ENCODE data around the gene DCLK2. TPM values are rescaled to one million over a fixed set of nuclear protein-coding genes. Genes with fewer than 3 reads are reported as not detected.
"Not testable (repeated sequence)": the region's sequence is repeated elsewhere in the genome, so short reads cannot be mapped to it uniquely, and the experiment has no call there.

The DCLK2 gene
- total RNA-seq, 1 donor from 2014 or later = 32.6 TPM

GRCh38 chr4:150140774-150141400, 62.6 kb downstream of the DCLK2 start:
- DNase-seq (ENCODE audit: low spot score) = no peak
- intact Hi-C loops (cut with DNase I) = no loop called here

- no peak for DNase-seq (ENCODE audit: low spot score)
- intact Hi-C loops (cut with DNase I) = no loop called here
Observed at GRCh38 chr4:150141756-150142155, 63.5 kb downstream of the DCLK2 start.

GRCh38 chr4:150142831-150143230, 64.6 kb downstream of the DCLK2 start:
- intact Hi-C loops (cut with DNase I) = no loop called here

DNA sequence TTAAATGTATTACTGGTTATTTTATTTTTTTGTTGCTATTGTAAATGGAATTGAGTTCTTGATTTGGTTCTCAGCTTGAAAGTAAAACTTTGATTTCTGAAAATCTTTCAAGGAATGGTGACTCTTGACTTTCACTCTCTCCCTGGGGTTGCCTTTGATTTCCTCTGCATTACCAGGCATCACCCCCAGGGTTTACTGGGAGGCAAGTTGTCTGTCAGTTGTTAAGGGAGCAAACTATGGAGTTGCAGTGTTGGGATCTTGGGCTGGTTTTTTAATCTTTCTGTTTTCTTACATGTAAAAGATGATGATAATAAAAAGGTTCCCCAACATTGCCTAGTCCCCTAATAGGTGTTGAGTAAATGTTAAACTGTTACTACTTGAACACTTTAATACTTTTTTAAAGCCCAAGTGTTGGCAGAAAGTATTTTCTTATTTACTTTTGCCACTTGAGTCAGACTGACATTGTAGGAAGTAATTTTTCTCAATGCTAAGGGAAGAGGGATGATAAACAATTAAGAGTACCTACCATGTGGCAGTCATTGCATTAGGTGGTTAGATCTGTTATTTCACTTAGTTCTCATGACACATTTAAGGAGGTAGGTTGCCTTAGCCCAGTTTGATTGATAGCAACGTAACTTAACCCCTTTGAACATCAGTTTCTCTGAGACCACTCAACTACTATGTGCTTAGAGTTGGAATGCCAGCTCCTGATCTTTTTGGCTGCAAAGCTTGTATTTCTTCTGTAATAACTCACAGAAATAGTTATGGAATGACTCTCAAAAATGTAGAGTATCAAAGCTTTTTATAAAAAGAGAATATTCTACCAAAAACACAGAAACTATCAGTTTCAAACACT, 67.1 kb downstream of the DCLK2 start:
- no peak for DNase-seq (ENCODE audit: low spot score)
- intact Hi-C loops (cut with DNase I) = no loop called here

More at GRCh38 chr4:150142831-150143230, 64.6 kb downstream of the DCLK2 start:
- no peak for DNase-seq (ENCODE audit: low spot score)

GRCh38 chr4:150145946-150146340, 67.7 kb downstream of the DCLK2 start:
- no peak for DNase-seq (ENCODE audit: low spot score)
- intact Hi-C loops (cut with DNase I) = no loop called here

DNA sequence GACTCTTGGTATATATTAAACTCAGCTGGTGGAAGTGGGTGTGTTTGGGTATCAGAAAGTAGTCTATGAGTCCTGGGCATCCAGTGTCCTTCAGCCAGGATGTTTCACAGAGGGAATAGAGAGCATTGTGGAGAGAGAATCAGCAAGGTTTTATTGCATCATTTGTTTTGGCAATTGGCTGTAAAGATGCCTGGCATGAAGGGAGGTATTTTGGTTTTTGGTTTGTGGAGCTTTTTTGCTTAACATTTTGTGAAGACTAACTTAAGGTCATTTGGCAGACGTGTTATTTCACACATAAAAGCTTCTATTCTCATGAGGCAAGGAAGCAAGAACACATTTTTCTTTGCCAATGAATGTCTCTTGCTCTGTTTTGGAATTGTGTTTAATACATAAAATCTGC, 71.1 kb downstream of the DCLK2 start:
- no peak for DNase-seq (ENCODE audit: low spot score)
- intact Hi-C loops (cut with DNase I) = no loop called here

DNA sequence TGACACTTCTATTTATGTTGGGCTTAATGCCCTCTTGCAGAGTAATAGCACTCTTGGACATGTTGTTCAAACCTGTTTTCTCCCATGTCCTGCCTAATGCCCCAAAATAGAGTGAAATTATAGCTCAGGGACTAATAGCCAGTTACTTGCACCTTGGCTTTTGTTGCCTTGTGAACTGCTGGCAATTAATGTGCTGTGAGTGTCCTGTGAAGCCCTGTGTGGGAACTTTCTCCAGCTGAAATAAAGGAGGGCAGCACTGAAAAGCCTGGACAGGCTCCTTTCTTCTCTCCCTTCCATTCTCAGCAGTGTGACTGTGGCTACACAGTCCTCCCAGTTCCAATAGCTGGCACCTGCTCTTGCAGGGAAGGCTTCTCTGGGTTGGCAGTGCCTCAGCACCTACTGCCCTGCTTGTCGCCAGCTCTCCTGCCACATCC, 72.4 kb downstream of the DCLK2 start:
- intact Hi-C loops (cut with DNase I) = no loop called here
- DNase-seq (ENCODE audit: low spot score) = no peak

GRCh38 chr4:150152766-150153165, 74.5 kb downstream of the DCLK2 start:
- intact Hi-C loops (cut with DNase I) = no loop called here

DNA sequence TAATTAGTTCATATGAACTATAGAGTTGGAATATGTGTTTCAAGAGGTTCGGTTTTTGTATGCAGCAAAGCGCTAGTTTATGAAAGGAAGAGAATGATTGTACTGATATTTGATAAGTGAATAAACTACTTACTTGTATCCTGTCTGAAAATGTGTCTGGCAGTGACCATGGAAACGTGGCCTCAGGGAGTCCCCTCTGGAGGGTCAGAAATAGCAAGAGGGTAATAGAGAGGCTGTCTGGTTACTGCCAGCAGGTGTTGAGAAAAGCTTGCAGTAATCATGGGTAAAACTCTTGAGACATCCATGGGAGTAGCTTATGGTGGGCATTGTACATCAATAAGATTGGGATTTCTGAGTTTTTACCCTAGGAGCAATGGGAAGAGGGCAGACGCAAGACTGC, 77.1 kb downstream of the DCLK2 start:
- DNase-seq (ENCODE audit: low spot score) = no peak
- intact Hi-C loops (cut with DNase I) = no loop called here

More at GRCh38 chr4:150152766-150153165, 74.5 kb downstream of the DCLK2 start:
- DNase-seq (ENCODE audit: low spot score) = no peak

DNA sequence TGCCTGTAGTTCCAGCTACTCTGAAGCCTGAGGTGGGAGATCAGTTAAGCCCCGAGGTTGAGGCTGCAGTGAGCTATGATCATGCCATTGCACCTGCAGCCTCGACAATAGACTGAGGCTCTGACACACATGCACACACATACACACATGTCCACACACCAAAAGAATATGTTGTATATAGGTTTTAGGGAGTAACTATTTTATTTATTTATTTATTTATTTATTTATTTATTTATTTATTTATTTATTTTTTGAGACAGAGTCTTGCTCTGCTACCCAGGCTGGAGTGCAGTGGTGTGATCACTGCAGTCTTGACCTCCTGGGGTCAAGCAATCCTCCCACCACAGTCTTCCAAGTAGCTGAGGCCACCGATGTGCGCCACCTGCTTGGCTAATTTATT, 78.3 kb downstream of the DCLK2 start:
- intact Hi-C loops (cut with DNase I) = no loop called here

DNA sequence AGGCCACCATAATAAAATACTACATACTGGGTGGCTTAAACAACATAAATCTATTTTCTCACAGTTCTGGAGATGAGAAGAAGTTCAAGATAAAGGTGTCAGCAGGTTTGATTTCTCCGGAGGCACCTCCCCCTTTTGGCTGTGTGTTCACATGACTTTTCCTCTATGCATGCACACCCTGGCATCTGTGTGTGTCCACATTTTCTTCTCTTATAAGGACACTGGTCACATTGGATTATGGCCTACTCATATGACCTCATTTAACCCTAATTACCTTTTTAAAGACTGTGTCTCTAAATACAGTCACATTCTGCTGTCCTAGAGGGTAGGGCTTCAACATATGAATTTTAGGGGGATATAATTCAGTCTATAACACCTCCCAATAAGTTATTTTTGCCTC, 79.8 kb downstream of the DCLK2 start:
- intact Hi-C loops (cut with DNase I) = no loop called here
- DNase-seq (ENCODE audit: low spot score) = no peak

More for the DNA sequence above, 78.3 kb downstream of the DCLK2 start:
- DNase-seq (ENCODE audit: low spot score) = no peak

DNA sequence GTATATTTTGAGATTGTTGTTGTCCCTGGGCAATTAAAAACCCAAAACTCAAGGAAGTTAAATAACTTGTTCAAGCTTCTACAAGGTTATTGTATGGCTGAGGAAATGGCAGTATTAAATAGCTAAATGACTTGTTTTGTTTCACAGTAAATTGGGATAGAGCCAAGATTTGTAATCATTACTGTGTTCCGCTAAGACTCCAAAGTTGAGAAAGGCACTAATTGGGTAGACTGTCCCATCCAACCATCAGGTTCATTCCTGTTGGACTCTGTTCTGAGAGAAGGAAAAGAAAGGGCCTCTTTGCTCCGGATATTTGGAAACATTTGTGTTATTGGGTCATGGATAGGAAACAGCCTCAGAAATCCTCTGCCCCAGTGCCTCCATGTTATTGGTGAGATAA, 82.2 kb downstream of the DCLK2 start:
- intact Hi-C loops (cut with DNase I) = no loop called here
- no peak for DNase-seq (ENCODE audit: low spot score)

- intact Hi-C loops (cut with DNase I) = no loop called here
- no peak for DNase-seq (ENCODE audit: low spot score)
Observed at GRCh38 chr4:150161109-150161508, 82.9 kb downstream of the DCLK2 start.

- DNase-seq (ENCODE audit: low spot score); intact Hi-C loops (cut with DNase I): not testable (repeated sequence)
Observed at GRCh38 chr4:150162020-150162419, 83.8 kb downstream of the DCLK2 start.

DNA sequence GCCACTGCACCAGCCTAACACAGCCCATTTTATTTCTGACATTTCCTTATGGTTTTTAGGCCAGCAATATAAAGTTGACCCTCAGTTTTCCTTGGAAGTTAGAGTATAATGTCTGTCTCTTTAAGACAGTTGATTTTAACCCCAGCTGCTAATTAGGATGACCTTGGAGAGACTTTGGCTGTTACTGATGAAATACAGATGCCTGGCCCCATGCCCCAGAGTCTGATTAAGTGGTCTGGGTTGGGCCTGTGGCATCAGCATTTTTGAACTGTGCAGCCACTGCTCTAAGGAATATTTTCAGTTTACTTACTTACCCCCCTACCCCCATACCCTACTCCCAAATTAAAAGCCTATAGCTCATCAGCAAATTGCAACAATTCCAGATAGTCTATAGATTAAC, 85.8 kb downstream of the DCLK2 start:
- intact Hi-C loops (cut with DNase I) = no loop called here
- DNase-seq (ENCODE audit: low spot score) = no peak

GRCh38 chr4:150164956-150165629, 86.8 kb downstream of the DCLK2 start:
- no peak for DNase-seq (ENCODE audit: low spot score)
- intact Hi-C loops (cut with DNase I) = no loop called here

DNA sequence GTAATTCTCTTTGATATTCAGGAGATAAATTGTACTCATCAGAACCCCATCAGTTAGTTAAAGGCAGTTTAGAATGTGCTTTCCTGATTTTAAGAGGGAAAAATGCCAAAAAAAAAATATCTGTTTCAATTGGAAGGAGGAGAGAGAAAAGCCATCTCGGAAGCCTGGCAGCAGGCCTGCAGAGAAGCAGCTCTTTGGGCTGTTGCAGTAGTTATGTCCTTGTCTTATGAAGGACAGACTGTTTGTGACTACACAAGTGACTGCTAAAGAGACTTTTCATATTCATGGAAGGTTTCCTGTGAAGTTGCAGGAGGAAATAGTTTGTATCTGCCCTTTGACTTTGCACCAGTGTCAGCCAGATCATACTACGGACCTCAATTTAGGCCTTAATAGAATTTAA, 88.8 kb downstream of the DCLK2 start:
- no peak for DNase-seq (ENCODE audit: low spot score)
- intact Hi-C loops (cut with DNase I) = no loop called here

GRCh38 chr4:150173432-150173861, 95.2 kb downstream of the DCLK2 start:
- DNase-seq (ENCODE audit: low spot score) = no peak
- intact Hi-C loops (cut with DNase I) = loop anchor here (5.0 kb wide), 1 partner anchor 96 kb away; the partner anchor contains the start of gene DCLK2

- DNase-seq (ENCODE audit: low spot score) = no peak
- intact Hi-C loops (cut with DNase I) = loop anchor here (5.0 kb wide), 1 partner anchor 97 kb away; the partner anchor contains the start of gene DCLK2
Observed at GRCh38 chr4:150173982-150174398, 95.7 kb downstream of the DCLK2 start.

DNA sequence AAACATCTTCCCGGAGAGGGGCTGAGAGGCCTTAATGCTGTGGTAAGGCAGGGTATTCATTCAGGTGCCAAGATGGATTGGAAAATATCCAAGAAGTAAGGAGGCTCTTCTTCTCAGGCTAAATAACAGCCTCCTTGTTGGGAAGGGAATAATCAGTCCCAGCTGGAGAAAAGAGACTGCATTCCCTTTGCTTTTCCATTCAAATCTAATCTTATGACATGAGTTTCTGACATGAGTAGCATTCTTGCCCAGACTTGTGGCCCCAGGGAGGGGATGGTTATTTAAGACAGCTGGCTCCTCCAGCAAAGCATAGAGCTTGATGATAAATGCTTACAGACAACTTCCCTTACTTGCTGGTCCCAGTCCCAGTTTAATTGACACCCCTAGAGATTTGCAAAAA, 98.3 kb downstream of the DCLK2 start:
- intact Hi-C loops (cut with DNase I) = no loop called here

More for the DNA sequence above, 98.3 kb downstream of the DCLK2 start:
- DNase-seq (ENCODE audit: low spot score) = no peak
